GM19239 (cell line): ENCODE data around the gene HCFC1R1.
"Not testable (repeated sequence)": the region's sequence is repeated elsewhere in the genome, so short reads cannot be mapped to it uniquely, and the experiment has no call there.

ENCODE experiments used
- DNase-seq: peaks from one replicate; pipeline ENCODE4 v3.0.0; 2011; ENCODE audit warnings: low spot score; ENCODE audit not compliant: insufficient read length
- FAIRE-seq: peaks from 2 replicates; lab custom pipeline; 2011; peaks lifted over from hg19 to GRCh38; lab: Jason Lieb, UNC

HCFC1R1 gene

DNA sequence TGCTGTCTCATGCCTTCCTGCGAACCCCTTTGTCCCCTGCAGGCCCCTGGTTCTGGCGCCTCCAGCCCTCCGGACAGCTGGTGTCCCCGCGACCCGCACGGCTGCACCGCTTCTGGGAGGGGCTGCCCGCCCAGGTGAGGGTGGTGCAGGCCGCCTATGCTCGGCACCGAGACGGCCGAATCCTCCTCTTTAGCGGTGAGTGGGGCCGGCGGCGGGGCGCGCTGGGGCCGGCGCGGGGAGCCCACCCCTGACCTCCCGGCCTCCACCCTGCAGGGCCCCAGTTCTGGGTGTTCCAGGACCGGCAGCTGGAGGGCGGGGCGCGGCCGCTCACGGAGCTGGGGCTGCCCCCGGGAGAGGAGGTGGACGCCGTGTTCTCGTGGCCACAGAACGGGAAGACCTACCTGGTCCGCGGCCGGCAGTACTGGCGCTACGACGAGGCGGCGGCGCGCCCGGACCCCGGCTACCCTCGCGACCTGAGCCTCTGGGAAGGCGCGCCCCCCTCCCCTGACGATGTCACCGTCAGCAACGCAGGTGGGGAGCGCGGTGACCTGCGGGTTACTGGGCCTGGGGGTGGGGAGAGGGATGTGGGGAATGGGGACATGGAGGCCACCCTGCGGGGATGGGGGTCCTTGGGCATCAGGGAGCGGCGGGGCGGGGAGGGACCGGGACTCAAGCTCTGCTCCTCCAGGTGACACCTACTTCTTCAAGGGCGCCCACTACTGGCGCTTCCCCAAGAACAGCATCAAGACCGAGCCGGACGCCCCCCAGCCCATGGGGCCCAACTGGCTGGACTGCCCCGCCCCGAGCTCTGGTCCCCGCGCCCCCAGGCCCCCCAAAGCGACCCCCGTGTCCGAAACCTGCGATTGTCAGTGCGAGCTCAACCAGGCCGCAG, 34.6 kb upstream of the HCFC1R1 start:
- FAIRE-seq (peak; percentile 52), DNase-seq (peak; percentile 62)

GRCh38 chr16:3057181-3058138, 33.7 kb upstream of the HCFC1R1 start:
- FAIRE-seq (no peak), DNase-seq (no peak)

DNA sequence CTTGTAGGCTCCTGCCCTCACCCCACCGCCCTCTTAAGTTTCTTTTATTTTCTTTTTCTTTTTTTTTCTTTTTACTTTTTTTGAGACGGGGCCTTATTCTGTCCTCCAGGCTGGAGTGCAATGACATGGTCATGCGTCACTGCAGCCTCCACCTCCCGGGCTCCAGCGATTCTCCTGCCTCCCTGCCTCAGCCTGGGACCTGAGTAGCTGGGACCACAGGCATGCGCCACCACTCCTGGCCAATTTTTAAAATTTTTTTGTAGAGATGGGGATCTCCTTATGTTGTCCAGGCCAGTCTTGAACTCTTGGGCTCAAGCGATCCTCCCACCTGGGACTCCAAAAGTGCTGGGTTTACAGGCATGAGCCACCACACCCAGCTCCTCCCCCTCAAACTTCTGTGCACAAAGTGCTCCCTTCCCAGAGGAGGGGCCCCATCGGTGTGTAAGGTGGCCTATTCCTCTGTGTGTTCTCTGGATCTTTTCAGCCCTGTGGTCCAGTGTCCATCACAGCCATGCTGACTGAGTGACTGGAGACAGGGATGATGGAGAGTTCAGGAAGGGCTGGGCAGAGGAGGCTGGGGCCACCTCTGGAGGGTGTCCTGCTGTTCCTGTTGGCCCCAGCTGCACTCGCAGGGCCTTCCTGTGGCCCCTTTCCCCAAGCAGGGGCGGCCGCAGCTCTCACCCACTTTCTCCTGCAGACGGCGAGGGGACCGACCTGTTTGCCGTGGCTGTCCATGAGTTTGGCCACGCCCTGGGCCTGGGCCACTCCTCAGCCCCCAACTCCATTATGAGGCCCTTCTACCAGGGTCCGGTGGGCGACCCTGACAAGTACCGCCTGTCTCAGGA, 32.8 kb upstream of the HCFC1R1 start:
- FAIRE-seq (no peak), DNase-seq (no peak)

- FAIRE-seq = peak; percentile 11
- DNase-seq = not testable (repeated sequence)
These were observed 32.0 kb upstream of the HCFC1R1 start for GRCh38 chr16:3055734-3056115.

DNA sequence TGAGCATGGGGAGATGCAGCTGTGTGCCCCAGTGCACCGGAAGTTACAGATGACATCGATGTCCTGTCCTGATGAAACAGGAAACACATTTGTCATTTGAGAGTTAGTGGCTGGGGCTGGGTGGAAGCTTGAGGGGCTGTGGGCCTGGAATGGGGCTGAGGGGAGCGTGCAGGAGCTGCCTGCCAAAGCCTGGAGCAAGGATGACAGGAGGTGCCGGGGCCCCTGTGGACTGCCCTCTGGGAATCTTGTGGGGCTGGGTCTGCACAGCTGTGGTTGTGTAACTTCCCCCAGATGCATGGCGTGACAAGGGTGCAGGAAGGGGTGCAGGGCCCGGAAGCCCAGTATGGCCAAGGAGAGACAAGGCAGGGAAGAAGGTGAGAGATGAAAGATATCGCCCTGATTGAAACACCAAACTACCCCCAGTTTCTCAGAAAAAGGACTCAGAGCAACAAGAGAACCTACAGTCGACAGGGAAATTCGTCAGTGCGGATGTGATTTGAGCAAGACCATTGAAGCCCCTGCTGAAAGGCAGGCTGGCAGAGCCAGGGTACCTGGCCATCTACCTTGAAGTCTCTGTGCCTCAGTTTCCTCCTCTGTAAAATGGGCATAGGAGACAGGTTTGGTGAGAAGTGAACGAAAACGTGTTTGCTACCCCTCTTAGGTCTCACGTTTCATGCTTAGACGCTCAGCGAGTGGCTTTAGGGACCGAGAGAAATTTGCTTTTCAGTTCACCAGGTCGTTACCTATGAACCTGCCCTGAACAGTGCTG, 31.4 kb upstream of the HCFC1R1 start:
- FAIRE-seq = peak; percentile 68
- no peak for DNase-seq

DNA sequence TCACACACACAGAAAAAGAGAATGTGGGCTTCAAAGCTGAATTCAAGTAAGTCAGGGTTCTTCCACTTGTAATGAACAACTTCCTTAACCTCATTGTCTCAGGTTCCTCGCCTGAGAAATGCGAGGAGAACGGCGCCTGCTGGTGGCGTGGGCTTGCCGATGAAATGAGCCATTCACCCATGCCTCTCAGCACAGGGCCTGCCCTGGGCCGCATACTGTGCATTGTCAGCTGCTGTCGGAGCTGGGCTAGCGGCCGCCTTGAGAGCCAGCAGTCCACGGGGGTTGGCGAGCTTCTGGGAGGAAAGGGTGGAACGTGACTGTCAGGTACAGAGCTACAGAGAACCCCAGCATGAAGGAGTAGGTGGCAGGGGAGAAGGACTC, 29.6 kb upstream of the HCFC1R1 start:
- not testable (repeated sequence) for DNase-seq
- FAIRE-seq = peak; percentile 86

DNA sequence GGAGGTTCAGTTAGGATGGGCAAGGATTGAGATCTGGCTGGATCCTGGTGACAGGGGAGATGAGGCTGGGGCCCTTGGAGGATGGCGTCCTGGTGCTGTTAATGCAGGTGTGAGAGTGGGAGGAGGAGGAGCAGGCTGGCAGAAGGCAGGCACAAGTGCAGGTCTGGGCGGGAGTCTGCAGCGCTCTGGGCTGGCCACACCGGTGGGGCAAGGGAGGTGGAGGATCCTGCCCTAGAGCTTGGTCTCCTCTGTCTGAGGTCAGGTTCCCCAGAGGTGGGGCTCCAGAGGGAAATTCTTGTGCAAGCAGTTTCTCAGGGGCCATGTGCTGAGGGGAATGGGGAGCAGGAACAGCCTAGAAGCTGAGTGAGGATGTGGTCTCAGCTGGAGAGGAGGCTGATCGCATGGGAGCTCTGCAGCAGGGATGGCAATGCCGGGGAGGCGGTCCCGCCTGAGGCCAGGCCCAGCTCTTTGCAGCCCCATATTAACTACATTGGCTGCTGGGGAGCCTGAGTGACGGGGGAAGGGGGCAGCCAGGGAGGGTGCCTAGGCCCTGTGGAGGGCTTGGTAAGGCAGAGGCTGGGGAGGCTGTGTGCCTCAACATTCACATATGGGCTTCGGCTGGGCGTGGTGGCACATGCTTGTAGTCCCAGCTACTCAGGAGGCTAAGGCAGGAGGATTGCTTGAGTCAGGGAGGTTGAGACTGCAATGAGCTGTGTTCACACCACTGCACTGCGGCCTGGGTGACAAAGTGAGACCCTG, 29.0 kb upstream of the HCFC1R1 start:
- FAIRE-seq, DNase-seq: not testable (repeated sequence)

GRCh38 chr16:3051494-3051893, 27.8 kb upstream of the HCFC1R1 start:
- DNase-seq = no peak

DNA sequence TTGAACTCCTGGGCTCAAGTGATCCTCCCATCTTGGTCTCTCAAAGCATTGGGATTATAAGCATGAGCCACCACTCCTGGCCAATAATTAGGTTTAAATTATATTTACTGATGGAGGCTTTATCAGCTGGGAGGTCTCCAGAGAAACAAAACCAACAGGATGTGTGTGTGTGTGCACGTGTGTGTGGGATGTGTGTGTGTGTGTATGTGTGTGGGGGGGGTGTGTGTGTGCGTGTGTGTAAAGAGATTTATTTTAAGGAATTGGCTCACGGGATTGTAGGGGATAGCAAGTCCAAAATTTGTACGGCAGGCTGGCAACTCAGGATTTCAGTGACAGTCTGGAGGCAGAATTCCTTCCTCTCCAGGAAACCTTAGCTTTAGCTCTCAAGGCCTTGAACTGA, 27.3 kb upstream of the HCFC1R1 start:
- DNase-seq = no peak
- FAIRE-seq = no peak

More at GRCh38 chr16:3051494-3051893, 27.8 kb upstream of the HCFC1R1 start:
- no peak for FAIRE-seq

- no peak for DNase-seq
- no peak for FAIRE-seq
These were observed 26.7 kb upstream of the HCFC1R1 start for GRCh38 chr16:3050487-3050886.

- DNase-seq = no peak
- FAIRE-seq = no peak
These were observed 26.3 kb upstream of the HCFC1R1 start for GRCh38 chr16:3049921-3050481.

GRCh38 chr16:3047387-3047720, 23.6 kb upstream of the HCFC1R1 start:
- FAIRE-seq (no peak), DNase-seq (no peak)

- no peak for DNase-seq
- FAIRE-seq = no peak
These were observed 23.1 kb upstream of the HCFC1R1 start for GRCh38 chr16:3046641-3047386.

- no peak for FAIRE-seq
- peak; percentile 61 for DNase-seq
These were observed 22.3 kb upstream of the HCFC1R1 start, which contains the start of gene MMP25 for GRCh38 chr16:3045758-3046640. TSS of gene MMP25 (plus strand) at chr16:3046561. CDS start at chr16:3046918, 357 bp downstream.

- DNase-seq = no peak
- no peak for FAIRE-seq
These were observed 21.0 kb upstream of the HCFC1R1 start for GRCh38 chr16:3044708-3045107.

- FAIRE-seq (no peak), DNase-seq (no peak)
These were observed 18.6 kb upstream of the HCFC1R1 start for GRCh38 chr16:3042376-3042775.

- FAIRE-seq (no peak), DNase-seq (no peak)
These were observed 15.2 kb upstream of the HCFC1R1 start for GRCh38 chr16:3038896-3039295.
